ENCODE measurements around the gene SIMC1. TPM values are rescaled to one million over a fixed set of nuclear protein-coding genes. Genes with fewer than 3 reads are reported as not detected.

The SIMC1 gene
- total RNA-seq, 2 donors from 2014 or later, result 23.9 to 24.4 TPM

DNA sequence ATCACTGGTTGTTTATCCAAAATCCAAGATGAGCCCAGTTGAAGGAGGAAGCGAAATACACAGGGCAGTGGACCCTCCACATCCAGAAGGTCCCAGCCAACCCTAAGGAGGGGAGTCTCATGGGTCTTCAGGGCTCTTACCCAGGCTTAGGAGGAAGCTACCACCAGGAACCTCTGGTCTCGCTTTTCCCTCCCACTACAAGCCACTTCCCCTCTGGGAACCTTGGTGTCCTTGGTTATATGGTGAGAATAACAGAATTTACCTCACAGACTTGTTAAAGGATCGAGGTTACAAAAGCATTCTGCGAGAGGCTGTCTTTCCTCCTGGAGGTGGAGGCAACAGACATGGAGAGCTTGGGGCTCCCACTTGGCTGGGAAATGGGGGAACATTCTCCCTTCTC, 153.8 kb downstream of the SIMC1 start:
- no peaks in the 10 kb centered on the region for H3K36me3 ChIP-seq
- no peak for DNase-seq
- no peak overlapping the region for H3K4me3 ChIP-seq
- no peak for TF ChIP-seq CTCF (IDR thresholded peaks at IDR 0.05)
- H3K27ac ChIP-seq, result no peak overlapping the region
- intact Hi-C loops (cut with DNase I), result no loop called here
- H3K9me3 ChIP-seq, result no peaks in the 10 kb centered on the region
- H3K9ac ChIP-seq (ENCODE audit: low read depth in 2 of 2, low read length in 2 of 2), result no peak overlapping the region
- no peaks in the 10 kb centered on the region for H3K27me3 ChIP-seq
- peaks cover 5% of the 10 kb centered on the region for H3K4me1 ChIP-seq

DNA sequence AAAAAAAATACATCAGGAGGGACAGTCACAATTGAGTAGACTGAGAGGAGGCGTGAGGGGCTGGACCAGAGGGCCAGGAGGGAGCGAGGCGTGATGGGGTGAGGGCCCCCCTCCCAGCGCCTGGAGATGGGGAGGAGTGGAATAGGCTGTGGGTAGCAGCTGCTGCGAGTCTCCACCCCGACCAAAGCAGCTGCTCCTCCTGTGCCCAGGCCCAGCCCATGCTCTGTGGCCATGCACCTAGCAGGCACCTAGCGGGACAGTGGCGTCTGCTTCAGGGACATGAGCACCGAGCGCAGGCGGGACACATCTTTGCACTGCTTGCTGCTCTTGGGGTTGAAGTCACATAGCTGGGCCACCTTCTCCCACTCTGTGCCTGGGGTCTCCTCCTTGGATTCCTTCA, 154.3 kb downstream of the SIMC1 start:
- Histone ChIP-seq H3K4me1 (peaks cover 3% of the 10 kb centered on the region), H3K27me3 (no peaks in the 10 kb centered on the region), H3K27ac (no peak overlapping the region), H3K36me3 (no peaks in the 10 kb centered on the region), H3K9ac (ENCODE audit: low read depth in 2 of 2, low read length in 2 of 2) (no peak overlapping the region), H3K9me3 (no peaks in the 10 kb centered on the region), H3K4me3 (no peak overlapping the region)
- no peak for TF ChIP-seq CTCF (IDR thresholded peaks at IDR 0.05)
- intact Hi-C loops (cut with DNase I), result no loop called here
- DNase-seq, result no peak

DNA sequence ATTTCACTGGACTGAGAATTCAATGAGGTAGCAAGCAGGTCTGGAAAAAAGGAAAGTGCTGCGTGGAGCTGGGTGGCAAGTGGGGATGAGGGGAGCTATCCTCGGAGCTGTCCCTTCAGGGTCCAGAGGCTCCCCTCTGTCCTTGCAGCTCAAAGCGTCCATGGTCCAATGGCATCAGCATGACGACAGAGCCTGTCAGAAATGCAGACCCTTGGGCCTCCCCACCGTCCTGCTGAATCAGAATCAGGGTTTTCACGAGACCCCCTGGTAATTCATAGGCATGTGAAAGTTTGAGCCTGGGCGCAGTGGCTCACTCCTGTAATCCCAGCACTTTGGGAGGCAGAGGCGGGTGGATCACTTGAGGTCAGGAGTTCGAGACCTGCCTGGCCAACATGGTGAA, 155.9 kb downstream of the SIMC1 start:
- no peak for DNase-seq
- TF ChIP-seq CTCF (IDR thresholded peaks at IDR 0.05), result no peak
- intact Hi-C loops (cut with DNase I), result no loop called here
- Histone ChIP-seq H3K9ac (ENCODE audit: low read depth in 2 of 2, low read length in 2 of 2) (no peak overlapping the region), H3K9me3 (no peaks in the 10 kb centered on the region), H3K4me1 (no peaks in the 10 kb centered on the region), H3K27ac (no peak overlapping the region), H3K4me3 (no peak overlapping the region), H3K36me3 (no peaks in the 10 kb centered on the region), H3K27me3 (no peaks in the 10 kb centered on the region)

- Histone ChIP-seq H3K36me3 (no peaks in the 10 kb centered on the region), H3K27ac (no peak overlapping the region), H3K9ac (ENCODE audit: low read depth in 2 of 2, low read length in 2 of 2) (no peak overlapping the region), H3K4me1 (no peaks in the 10 kb centered on the region), H3K9me3 (no peaks in the 10 kb centered on the region), H3K27me3 (no peaks in the 10 kb centered on the region), H3K4me3 (no peak overlapping the region)
- no peak for TF ChIP-seq CTCF (IDR thresholded peaks at IDR 0.05)
- DNase-seq, result no peak
- intact Hi-C loops (cut with DNase I), result no loop called here
Measured at GRCh38 chr5:176394881-176395675, 156.9 kb downstream of the SIMC1 start.

Small RNA genes lying within 50 kb of the gene (microRNA-seq; reads per million reads assigned to microRNA genes)
- 2.8 reads per million for gene MIR1271

Other genes starting within 250 kb of the SIMC1 start
- 10 to 100 TPM; 57.4 to 89.1 TPM for gene KIAA1191, start 123.3 kb downstream of the SIMC1 start, total RNA-seq
- gene ARL10, start 127.1 kb downstream of the SIMC1 start, total RNA-seq, result 1 to 10 TPM; 1.3 to 2.8 TPM
- 10 to 100 TPM; 17.1 to 45.7 TPM for gene NOP16, start 150.2 kb downstream of the SIMC1 start, total RNA-seq
- gene HIGD2A, start 150.3 kb downstream of the SIMC1 start, total RNA-seq, result 100 to 1,000 TPM; 173 to 227 TPM
- 100 to 1,000 TPM; 181 to 263 TPM for gene CLTB, start 178.1 kb downstream of the SIMC1 start, total RNA-seq
- 10 to 100 TPM; 36.0 to 37.0 TPM for gene FAF2, start 210.0 kb downstream of the SIMC1 start, total RNA-seq

Measured in colonic mucosa (tissue), 4 donors.